ENCODE data around the gene CAMK2B. TPM values are rescaled to one million over a fixed set of nuclear protein-coding genes. Genes with fewer than 3 reads are reported as not detected.

The CAMK2B gene
- total RNA-seq, 1 donor from 2014 or later: 3.2 TPM

- H3K27ac ChIP-seq: no peak overlapping the region
- peak; percentile 5 to 35 for DNase-seq (ENCODE audit: low spot score in 2 of 2)
- no peaks in the 10 kb centered on the region for H3K9me3 ChIP-seq
- H3K4me1 ChIP-seq: no peaks in the 10 kb centered on the region
- TF ChIP-seq CTCF (IDR thresholded peaks at IDR 0.05): no peak
- H3K36me3 ChIP-seq: no peaks in the 10 kb centered on the region
- intact Hi-C loops (cut with DNase I): no loop called here
- H3K27me3 ChIP-seq: no peaks in the 10 kb centered on the region
- H3K4me3 ChIP-seq: no peak overlapping the region
These were observed 48.0 kb downstream of the CAMK2B start for GRCh38 chr7:44277391-44277790.

- Histone ChIP-seq H3K4me1 (no peaks in the 10 kb centered on the region), H3K36me3 (no peaks in the 10 kb centered on the region), H3K27me3 (no peaks in the 10 kb centered on the region), H3K9me3 (no peaks in the 10 kb centered on the region), H3K27ac (no peak overlapping the region), H3K4me3 (no peak overlapping the region)
- no peak for TF ChIP-seq CTCF (IDR thresholded peaks at IDR 0.05)
- DNase-seq (ENCODE audit: low spot score in 2 of 2): no peak
- intact Hi-C loops (cut with DNase I): no loop called here
These were observed 48.7 kb downstream of the CAMK2B start for GRCh38 chr7:44276571-44277221.

- Histone ChIP-seq H3K27me3 (no peaks in the 10 kb centered on the region), H3K4me1 (no peaks in the 10 kb centered on the region), H3K4me3 (no peak overlapping the region), H3K27ac (no peak overlapping the region), H3K36me3 (no peaks in the 10 kb centered on the region), H3K9me3 (no peaks in the 10 kb centered on the region)
- intact Hi-C loops (cut with DNase I): no loop called here
- DNase-seq (ENCODE audit: low spot score in 2 of 2): no peak
- no peak for TF ChIP-seq CTCF (IDR thresholded peaks at IDR 0.05)
These were observed 49.3 kb downstream of the CAMK2B start for GRCh38 chr7:44275957-44276570.

GRCh38 chr7:44275146-44275545, 50.2 kb downstream of the CAMK2B start:
- Histone ChIP-seq H3K4me3 (no peak overlapping the region), H3K4me1 (no peaks in the 10 kb centered on the region), H3K27ac (no peak overlapping the region), H3K9me3 (no peaks in the 10 kb centered on the region), H3K27me3 (no peaks in the 10 kb centered on the region), H3K36me3 (no peaks in the 10 kb centered on the region)
- DNase-seq (ENCODE audit: low spot score in 2 of 2): no peak
- TF ChIP-seq CTCF (IDR thresholded peaks at IDR 0.05): no peak
- intact Hi-C loops (cut with DNase I): no loop called here

- Histone ChIP-seq H3K4me1 (no peaks in the 10 kb centered on the region), H3K4me3 (no peak overlapping the region), H3K36me3 (no peaks in the 10 kb centered on the region), H3K27ac (no peak overlapping the region), H3K9me3 (no peaks in the 10 kb centered on the region), H3K27me3 (no peaks in the 10 kb centered on the region)
- no peak for TF ChIP-seq CTCF (IDR thresholded peaks at IDR 0.05)
- intact Hi-C loops (cut with DNase I): no loop called here
- DNase-seq (ENCODE audit: low spot score in 2 of 2): no peak
These were observed 50.8 kb downstream of the CAMK2B start for GRCh38 chr7:44274623-44274975.
